ENCODE results near the gene DDC. TPM values are rescaled to one million over a fixed set of nuclear protein-coding genes. Genes with fewer than 3 reads are reported as not detected.

Gene DDC
- total and polyA plus RNA-seq, 2 donors (not counting 3 experiments of a cell fraction or from before 2014, with no cell fraction given), result not detected

DNA sequence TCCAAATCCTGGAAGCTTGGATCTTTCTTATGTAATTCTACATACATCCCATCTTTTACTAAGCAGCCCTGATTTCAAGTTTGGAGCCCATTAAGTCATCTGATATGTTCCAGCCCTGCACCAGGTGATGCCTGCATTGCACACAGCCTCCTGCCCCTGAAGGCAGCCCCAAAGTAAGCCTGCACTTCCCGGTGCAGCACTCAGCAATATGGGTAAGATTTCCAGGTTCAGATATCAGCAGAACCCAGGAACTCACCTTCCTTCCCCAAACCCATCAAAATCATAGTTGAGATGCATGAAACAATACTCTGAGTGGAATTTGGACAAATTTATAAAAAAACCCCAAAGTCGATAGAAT, 333 bp upstream of the DDC start:
- Histone ChIP-seq H3K27ac (ENCODE audit: insufficient read depth, low read depth, low read length) (no peak overlapping the region), H3K9ac (replicated peaks; ENCODE audit: extremely low read depth, insufficient read depth, low read length) (no peak overlapping the region), H3K27me3 (ENCODE audit: control insufficient read depth in 2 of 2, insufficient read depth in 2 of 2, low read length in 2 of 2) (peaks cover 0 to 10% of the 10 kb centered on the region in 2 experiments), H3K9me1 (replicated peaks; ENCODE audit: control insufficient read depth, extremely low read depth, insufficient read depth, low read length) (no peaks in the 10 kb centered on the region), H3K4me1 (ENCODE audit: control insufficient read depth, extremely low read depth, insufficient read depth, low read length) (no peaks in the 10 kb centered on the region), H4K20me1 (replicated peaks; ENCODE audit: control insufficient read depth, extremely low read depth, insufficient read depth, low read length) (no peaks in the 10 kb centered on the region), H3K79me2 (ENCODE audit: control insufficient read depth, insufficient read depth, low read length) (no peaks in the 10 kb centered on the region), H3K4me3 (replicated peaks in 1 of 3; ENCODE audit: insufficient read depth in 1 of 3, low read depth in 1 of 3, low read length in 3 of 3) (no peak overlapping the region), H3K4me2 (ENCODE audit: insufficient read depth, low read length) (no peak overlapping the region), H3K36me3 (ENCODE audit: control insufficient read depth in 2 of 2, extremely low read depth in 1 of 2, insufficient read depth in 2 of 2, low read length in 2 of 2) (no peaks in the 10 kb centered on the region), H2AFZ (ENCODE audit: low read depth, low read length) (no peak overlapping the region), H3K9me3 (replicated peaks; ENCODE audit: control insufficient read depth, insufficient read depth, low read length) (no peaks in the 10 kb centered on the region)
- no peak for FAIRE-seq
- DNase-seq (ENCODE audit: low read depth, low spot score), result no peak
- CTCF ChIA-PET, result interaction anchor here (0.7 kb wide), 1 partner anchor 576 kb away, joined by 3 read pairs; no protein-coding TSS in a partner anchor
- dilution Hi-C loops (cut with MboI; ENCODE audit: extremely low pct_ligation_motif_present, low sequenced_read_pairs) (no loop called here), intact Hi-C loops (cut with micrococcal nuclease) (no loop called here)
- no TSS peak for BruUV-seq (replicated peaks)
- POLR2A ChIA-PET, result no interaction called here
- TF ChIP-seq JUN (IDR thresholded peaks at IDR 0.05; ENCODE audit: borderline replicate concordance, insufficient read depth, insufficient read length, low read depth) (no peak), EZH2 (IDR thresholded peaks at IDR 0.05; ENCODE audit: borderline replicate concordance, low read depth, low read length, severe bottlenecking) (no peak), MYC (IDR thresholded peaks at IDR 0.05; ENCODE audit: low read depth, low read length) (no peak), POLR2AphosphoS5 (IDR thresholded peaks at IDR 0.05; ENCODE audit: insufficient read depth, low read depth, low read length) (no peak), POLR2A (IDR thresholded peaks at IDR 0.05; ENCODE audit: low read depth, low read length) (no peak), GATA2 (IDR thresholded peaks at IDR 0.05; ENCODE audit: insufficient read depth, insufficient read length, low read depth, low read length) (no peak), FOS (IDR thresholded peaks at IDR 0.05; ENCODE audit: borderline replicate concordance, insufficient read depth, low read length) (no peak)
- TF ChIP-seq, protein P1, sequence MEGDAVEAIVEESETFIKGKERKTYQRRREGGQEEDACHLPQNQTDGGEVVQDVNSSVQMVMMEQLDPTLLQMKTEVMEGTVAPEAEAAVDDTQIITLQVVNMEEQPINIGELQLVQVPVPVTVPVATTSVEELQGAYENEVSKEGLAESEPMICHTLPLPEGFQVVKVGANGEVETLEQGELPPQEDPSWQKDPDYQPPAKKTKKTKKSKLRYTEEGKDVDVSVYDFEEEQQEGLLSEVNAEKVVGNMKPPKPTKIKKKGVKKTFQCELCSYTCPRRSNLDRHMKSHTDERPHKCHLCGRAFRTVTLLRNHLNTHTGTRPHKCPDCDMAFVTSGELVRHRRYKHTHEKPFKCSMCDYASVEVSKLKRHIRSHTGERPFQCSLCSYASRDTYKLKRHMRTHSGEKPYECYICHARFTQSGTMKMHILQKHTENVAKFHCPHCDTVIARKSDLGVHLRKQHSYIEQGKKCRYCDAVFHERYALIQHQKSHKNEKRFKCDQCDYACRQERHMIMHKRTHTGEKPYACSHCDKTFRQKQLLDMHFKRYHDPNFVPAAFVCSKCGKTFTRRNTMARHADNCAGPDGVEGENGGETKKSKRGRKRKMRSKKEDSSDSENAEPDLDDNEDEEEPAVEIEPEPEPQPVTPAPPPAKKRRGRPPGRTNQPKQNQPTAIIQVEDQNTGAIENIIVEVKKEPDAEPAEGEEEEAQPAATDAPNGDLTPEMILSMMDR (IDR thresholded peaks at IDR 0.05; ENCODE audit: extremely low read depth in 1 of 2, insufficient read depth in 1 of 2, low read depth in 1 of 2, low read length in 2 of 2), result no peak
